H1 (cell line): ENCODE measurements around the gene HHIPL2. TPM values are rescaled to one million over a fixed set of nuclear protein-coding genes. Genes with fewer than 3 reads are reported as not detected.

Source experiments
- CTCF ChIA-PET: fragments of 300-600 bp; sonication (Branson Sonifier 250); formaldehyde crosslinking; loops from one replicate; lab custom pipeline; 2021; ENCODE audit not compliant: partially characterized antibody; lab: Charles Lee
- POLR2A ChIA-PET: fragments of 300-600 bp; sonication (Branson Sonifier 250); formaldehyde crosslinking; loops from one replicate; lab custom pipeline; 2021; ENCODE audit warnings: inconsistent platforms; ENCODE audit not compliant: partially characterized antibody; lab: Charles Lee
- DNase-seq, 2 experiments: peaks; one replicate each; pipeline versions ENCODE4 v3.0.0 to v3.0.0-alpha.2; 2010 to 2022; ENCODE audit warnings: low spot score in 2 of 2, low read depth in 1 of 2, mixed read lengths in 1 of 2
- FAIRE-seq: peaks from 2 replicates; lab custom pipeline; 2011; peaks lifted over from hg19 to GRCh38; lab: Jason Lieb, UNC
- H2AFZ ChIP-seq: 2 replicates; pipeline ENCODE4 v1.8.1; 2012; ENCODE audit warnings: low read length, inconsistent platforms
- H2AK5ac ChIP-seq: 2 replicates; pipeline ENCODE4 v1.6.1; 2013; ENCODE audit warnings: low read depth, low read length
- H2BK120ac ChIP-seq: replicated peaks from 2 replicates; pipeline ENCODE3; 2013; ENCODE audit warnings: low read depth, low read length, inconsistent platforms
- H2BK12ac ChIP-seq: 2 replicates; pipeline ENCODE4 v1.6.1; 2013; ENCODE audit warnings: low read depth, low read length
- H2BK15ac ChIP-seq: 2 replicates; pipeline ENCODE4 v1.6.1; 2013; ENCODE audit warnings: low read length
- H2BK20ac ChIP-seq: 2 replicates; pipeline ENCODE4 v1.6.1; 2013; ENCODE audit warnings: low read length
- H2BK5ac ChIP-seq: 2 replicates; pipeline ENCODE4 v1.6.1; 2013; ENCODE audit warnings: low read depth, low read length
- H3K14ac ChIP-seq: 2 replicates; pipeline ENCODE4 v1.6.1; 2013; ENCODE audit warnings: inconsistent platforms; ENCODE audit not compliant: insufficient read length
- H3K18ac ChIP-seq: 2 replicates; pipeline ENCODE4 v1.6.1; 2013; ENCODE audit warnings: low read length; ENCODE audit errors: extremely low read depth
- H3K23ac ChIP-seq: 2 replicates; pipeline ENCODE4 v1.6.1; 2013; ENCODE audit warnings: inconsistent platforms; ENCODE audit not compliant: insufficient read length
- H3K23me2 ChIP-seq: 2 replicates; pipeline ENCODE4 v1.6.1; 2013; ENCODE audit warnings: low read depth, low read length
- H3K27ac ChIP-seq: 2 replicates; pipeline ENCODE4 v1.6.1; 2011; ENCODE audit warnings: low read depth, low read length, inconsistent platforms
- H3K27me3 ChIP-seq, 4 experiments: replicated peaks in 1 of 4; 1 replicate in 1 of 4; 2 replicates in 3 of 4; pipeline versions ENCODE4 v1.6.1 to v1.8.1; 2011 to 2013; ENCODE audit warnings: low read length in 3 of 4, mild to moderate bottlenecking in 3 of 4, inconsistent platforms in 2 of 4, mixed read lengths in 2 of 4, moderate library complexity in 1 of 4; ENCODE audit not compliant: control insufficient read depth in 3 of 4, insufficient read depth in 3 of 4; ENCODE audit errors: extremely low read depth in 1 of 4
- H3K36me3 ChIP-seq, 4 experiments: 2 replicates each; pipeline versions ENCODE4 v1.6.1 to v1.8.1; 2011 to 2013; ENCODE audit warnings: mild to moderate bottlenecking in 4 of 4, low read length in 3 of 4, moderate library complexity in 2 of 4, control low read depth in 1 of 4, inconsistent platforms in 1 of 4; ENCODE audit not compliant: insufficient read depth in 4 of 4, control insufficient read depth in 2 of 4
- H3K4ac ChIP-seq: replicated peaks from 2 replicates; pipeline ENCODE3; 2013; ENCODE audit warnings: low read length, low read depth, mixed read lengths, inconsistent platforms; ENCODE audit not compliant: insufficient read length
- H3K4me1 ChIP-seq, 4 experiments: replicated peaks in 1 of 4; 1 replicate in 1 of 4; 2 replicates in 3 of 4; pipeline versions ENCODE4 v1.6.1 to v1.8.1; 2011 to 2013; ENCODE audit warnings: low read length in 3 of 4, inconsistent platforms in 2 of 4, mixed read lengths in 1 of 4; ENCODE audit not compliant: insufficient read depth in 4 of 4, control insufficient read depth in 3 of 4
- H3K4me2 ChIP-seq, 2 experiments: 2 replicates each; pipeline versions ENCODE4 v1.6.1 to v1.8.1; 2011 to 2013; ENCODE audit warnings: low read depth in 2 of 2, low read length in 2 of 2, control low read depth in 1 of 2, inconsistent platforms in 1 of 2, mild to moderate bottlenecking in 1 of 2; ENCODE audit not compliant: insufficient read depth in 1 of 2
- H3K4me3 ChIP-seq, 4 experiments: fragments of 200-600, 300-600 bp in 1 of 4; sonication (generic), shearing (Covaris generic), sonication (Bioruptor Twin) in 1 of 4; 2 replicates each; pipeline versions ENCODE4 v1.5.1 to v1.8.1; 2011 to 2016; ENCODE audit warnings: low read length in 4 of 4, low read depth in 3 of 4, control low read depth in 2 of 4, inconsistent platforms in 2 of 4, mild to moderate bottlenecking in 2 of 4, mixed read lengths in 1 of 4, moderate library complexity in 1 of 4; ENCODE audit not compliant: insufficient read depth in 2 of 4; ENCODE audit errors: extremely low read depth in 1 of 4
- H3K56ac ChIP-seq: replicated peaks from 2 replicates; pipeline ENCODE3; 2013; ENCODE audit warnings: low read depth, mild to moderate bottlenecking, mixed read lengths, low read length, inconsistent platforms; ENCODE audit not compliant: insufficient read length
- H3K79me1 ChIP-seq: 2 replicates; pipeline ENCODE4 v1.6.1; 2013; ENCODE audit warnings: low read depth, low read length, control low read depth
- H3K79me2 ChIP-seq, 2 experiments: 2 replicates each; pipeline versions ENCODE4 v1.6.1 to v1.8.1; 2012 to 2013; ENCODE audit warnings: low read length in 2 of 2, mild to moderate bottlenecking in 2 of 2, inconsistent platforms in 1 of 2; ENCODE audit not compliant: insufficient read depth in 2 of 2, control insufficient read depth in 1 of 2
- H3K9ac ChIP-seq, 4 experiments: replicated peaks in 1 of 4; 1 replicate in 1 of 4; 2 replicates in 3 of 4; pipeline versions ENCODE4 v1.6.1 to v1.8.1; 2011 to 2013; ENCODE audit warnings: low read depth in 3 of 4, low read length in 3 of 4, control low read depth in 2 of 4, mild to moderate bottlenecking in 2 of 4, moderate library complexity in 2 of 4, inconsistent platforms in 1 of 4; ENCODE audit errors: extremely low read depth in 1 of 4
- H3K9me3 ChIP-seq, 2 experiments: 2 replicates each; pipeline versions ENCODE4 v1.6.1 to v1.8.1; 2012 to 2013; ENCODE audit warnings: mild to moderate bottlenecking in 2 of 2, moderate library complexity in 2 of 2, control low read depth in 1 of 2, inconsistent platforms in 1 of 2, low read depth in 1 of 2, low read length in 1 of 2, mixed read lengths in 1 of 2; ENCODE audit not compliant: insufficient read depth in 2 of 2
- H4K20me1 ChIP-seq, 2 experiments: replicated peaks in 1 of 2; 2 replicates each; pipeline versions ENCODE3 to v1.8.1; 2011 to 2013; ENCODE audit warnings: inconsistent platforms in 2 of 2, low read length in 2 of 2, mild to moderate bottlenecking in 1 of 2; ENCODE audit not compliant: insufficient read depth in 2 of 2, control insufficient read depth in 1 of 2
- H4K5ac ChIP-seq: 2 replicates; pipeline ENCODE4 v1.6.1; 2013; ENCODE audit warnings: low read length, low read depth, mixed read lengths, inconsistent platforms; ENCODE audit not compliant: insufficient read length
- H4K8ac ChIP-seq: 2 replicates; pipeline ENCODE4 v1.8.0; 2013; ENCODE audit warnings: mild to moderate bottlenecking, moderate library complexity, low read length, inconsistent platforms; ENCODE audit not compliant: insufficient read depth; ENCODE audit errors: extremely low read depth
- H4K91ac ChIP-seq: replicated peaks from 2 replicates; pipeline ENCODE3; 2013; ENCODE audit warnings: low read length, mixed read lengths, inconsistent platforms; ENCODE audit not compliant: insufficient read length
- BCL11A ChIP-seq, 2 experiments: IDR thresholded peaks; one replicate each; pipeline ENCODE4 v1.6.1; 2011; ENCODE audit warnings: low read depth in 2 of 2, low read length in 2 of 2, mild to moderate bottlenecking in 2 of 2
- CBX5 ChIP-seq: fragments of 300-800, 300-1000 bp; sonication (generic); IDR thresholded peaks from 2 replicates; pipeline ENCODE4 v1.7.1; 2016; ENCODE audit warnings: antibody characterized with exemption, low read length, low read depth
- EP300 ChIP-seq, 2 experiments: IDR thresholded peaks; 1 replicate in 1 of 2; 2 replicates in 1 of 2; pipeline ENCODE4 v1.6.1; 2011 to 2012; ENCODE audit warnings: low read depth in 2 of 2, low read length in 2 of 2, mild to moderate bottlenecking in 2 of 2, borderline replicate concordance in 1 of 2, inconsistent platforms in 1 of 2, moderate library complexity in 1 of 2
- EZH2 ChIP-seq: fragments of 200-600 bp; sonication (generic); IDR thresholded peaks from 2 replicates; pipeline ENCODE4 v1.7.1; 2012; ENCODE audit warnings: low read depth, mild to moderate bottlenecking, moderate library complexity, low read length, inconsistent platforms; ENCODE audit not compliant: severe bottlenecking
- KDM5A ChIP-seq: fragments of 200-600 bp; IDR thresholded peaks from 2 replicates; pipeline ENCODE4 v1.7.1; 2012; ENCODE audit warnings: mild to moderate bottlenecking, low read length, inconsistent platforms, mixed read lengths
- MAX ChIP-seq: IDR thresholded peaks from 2 replicates; pipeline ENCODE4 v1.6.1; 2012; ENCODE audit warnings: inconsistent platforms
- POLR2AphosphoS5 ChIP-seq: IDR thresholded peaks from 2 replicates; pipeline ENCODE4 v1.6.1; 2011; ENCODE audit warnings: low read depth, low read length
- SIX5 ChIP-seq: IDR thresholded peaks from 2 replicates; pipeline ENCODE4 v1.6.1; 2011; ENCODE audit warnings: mild to moderate bottlenecking, low read depth, low read length
- SP4 ChIP-seq: IDR thresholded peaks from 2 replicates; pipeline ENCODE4 v1.6.1; 2012; ENCODE audit warnings: low read length, inconsistent platforms
- TCF12 ChIP-seq: IDR thresholded peaks from 2 replicates; pipeline ENCODE4 v1.6.1; 2011; ENCODE audit warnings: low read depth, mild to moderate bottlenecking, low read length
- ZNF274 ChIP-seq: IDR thresholded peaks from 2 replicates; pipeline ENCODE4 v1.7.0; 2012; ENCODE audit warnings: low read length, borderline replicate concordance; ENCODE audit errors: extremely low read depth
- WGBS, 2 experiments: shearing (Covaris generic) in 1 of 2; methylation state at CpG; one replicate each; pipeline versions ENCODE4 v1.1.6 to v1.1.7; 2013 to 2015; ENCODE audit warnings: low lambda C conversion rate in 2 of 2, mixed read lengths in 2 of 2, inconsistent platforms in 1 of 2, low coverage in 1 of 2, missing lambda C conversion rate in 1 of 2; ENCODE audit not compliant: insufficient replicate concordance in 2 of 2, insufficient coverage in 1 of 2, insufficient read length in 1 of 2; ENCODE audit errors: extremely low coverage in 1 of 2, missing lambda C conversion rate in 1 of 2; 5-methylcytosine and 5-hydroxymethylcytosine counted together
- polyA plus RNA-seq, 7 experiments: library from polyadenylated mRNA; depleted of rRNA in 3 of 7; stranded (reverse) in 5 of 7; unstranded in 2 of 7; fragments of >200 nt in 5 of 7; fragments of 200-250 nt in 2 of 7; gene quantifications; 1 replicate in 5 of 7; 2 replicates in 1 of 7; 4 replicates in 1 of 7; pipeline versions ENCODE4 v1.2.1 to v1.2.3, GENCODE V29; 2011 to 2013; ENCODE audit warnings: missing spikeins in 2 of 7, mixed read lengths in 2 of 7
- total RNA-seq: library from RNA; stranded (reverse); fragmentation: NEBNext Ultra II Directional; extraction: Animal tissue kit (Norgen Biotek cat#: 25700); gene quantifications from 2 replicates; pipeline ENCODE4 v1.2.1, GENCODE V29; 2021
- TF ChIP-seq, protein P1 (sequence below), 3 experiments: IDR thresholded peaks; 1 replicate in 2 of 3; 2 replicates in 1 of 3; pipeline versions ENCODE4 v1.5.1 to v1.6.1; 2011; ENCODE audit warnings: low read length in 3 of 3, mild to moderate bottlenecking in 3 of 3, inconsistent platforms in 2 of 3, low read depth in 1 of 3, moderate library complexity in 1 of 3; ENCODE audit not compliant: insufficient read depth in 1 of 3; ENCODE audit errors: control extremely low read depth in 1 of 3

HHIPL2 gene
- total and polyA plus RNA-seq, 2 of the 8 experiments (the other 6 are each of a cell fraction or from before 2014, with no cell fraction given): 0.08 TPM; not detected in 1

- Histone ChIP-seq H2BK5ac (no peak overlapping the region), H3K56ac (no peak overlapping the region), H4K8ac (no peak overlapping the region), H3K4me2 (no peak overlapping the region), H2BK20ac (no peak overlapping the region), H3K4ac (no peak overlapping the region), H3K23ac (no peak overlapping the region), H3K27ac (no peak overlapping the region), H3K18ac (no peak overlapping the region), H4K91ac (no peak overlapping the region), H4K5ac (no peak overlapping the region), H3K14ac (no peak overlapping the region), H3K79me2 (no peaks in the 10 kb centered on the region), H2AFZ (no peak overlapping the region), H2BK120ac (no peak overlapping the region), H3K9ac (no peak overlapping the region), H3K23me2 (no peaks in the 10 kb centered on the region), H2BK12ac (no peak overlapping the region), H3K4me1 (no peaks in the 10 kb centered on the region), H4K20me1 (no peaks in the 10 kb centered on the region), H2BK15ac (no peak overlapping the region), H3K79me1 (no peaks in the 10 kb centered on the region), H3K9me3 (no peaks in the 10 kb centered on the region), H3K27me3 (no peaks in the 10 kb centered on the region), H3K36me3 (peaks cover 0 to 12% (median 3%) of the 10 kb centered on the region in 4 experiments; a peak in 4 of 8 replicates), H2AK5ac (no peak overlapping the region), H3K4me3 (no peak overlapping the region)
- DNase-seq: no peak
- ChIA-PET POLR2A (no interaction called here), CTCF (interaction anchor here (1.5 kb wide), 1 partner anchor 10 kb away, joined by 3 read pairs; no protein-coding TSS in a partner anchor)
- FAIRE-seq: no peak
- WGBS, 2 experiments: 92% methylated on average over 5 of the region's 5 CpGs; no CpG with 5 or more reads in 1 of the 2 experiments
- TF ChIP-seq TCF12 (no peak), ZNF274 (no peak), CBX5 (no peak), EP300 (IDR thresholded peaks at IDR 0.05; ENCODE audit: borderline replicate concordance in 1 of 2, low read depth in 2 of 2, low read length in 2 of 2) (no peak), MAX (no peak), KDM5A (no peak), POLR2AphosphoS5 (no peak), SIX5 (no peak), EZH2 (no peak), BCL11A (IDR thresholded peaks at IDR 0.05; ENCODE audit: low read depth in 2 of 2, low read length in 2 of 2) (no peak), SP4 (no peak)
- TF ChIP-seq, protein P1, sequence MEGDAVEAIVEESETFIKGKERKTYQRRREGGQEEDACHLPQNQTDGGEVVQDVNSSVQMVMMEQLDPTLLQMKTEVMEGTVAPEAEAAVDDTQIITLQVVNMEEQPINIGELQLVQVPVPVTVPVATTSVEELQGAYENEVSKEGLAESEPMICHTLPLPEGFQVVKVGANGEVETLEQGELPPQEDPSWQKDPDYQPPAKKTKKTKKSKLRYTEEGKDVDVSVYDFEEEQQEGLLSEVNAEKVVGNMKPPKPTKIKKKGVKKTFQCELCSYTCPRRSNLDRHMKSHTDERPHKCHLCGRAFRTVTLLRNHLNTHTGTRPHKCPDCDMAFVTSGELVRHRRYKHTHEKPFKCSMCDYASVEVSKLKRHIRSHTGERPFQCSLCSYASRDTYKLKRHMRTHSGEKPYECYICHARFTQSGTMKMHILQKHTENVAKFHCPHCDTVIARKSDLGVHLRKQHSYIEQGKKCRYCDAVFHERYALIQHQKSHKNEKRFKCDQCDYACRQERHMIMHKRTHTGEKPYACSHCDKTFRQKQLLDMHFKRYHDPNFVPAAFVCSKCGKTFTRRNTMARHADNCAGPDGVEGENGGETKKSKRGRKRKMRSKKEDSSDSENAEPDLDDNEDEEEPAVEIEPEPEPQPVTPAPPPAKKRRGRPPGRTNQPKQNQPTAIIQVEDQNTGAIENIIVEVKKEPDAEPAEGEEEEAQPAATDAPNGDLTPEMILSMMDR (IDR thresholded peaks at IDR 0.05; ENCODE audit: control extremely low read depth in 1 of 3, insufficient read depth in 1 of 3, low read depth in 1 of 3, low read length in 3 of 3): no peak
Observed at GRCh38 chr1:222554177-222554576, 6.3 kb upstream of the HHIPL2 start.
